ENCODE data around the gene HLA-DOA.
A peak's percentile ranks its signal among the peaks of the same experiment; 100 is the strongest.

HLA-DOA gene

DNA sequence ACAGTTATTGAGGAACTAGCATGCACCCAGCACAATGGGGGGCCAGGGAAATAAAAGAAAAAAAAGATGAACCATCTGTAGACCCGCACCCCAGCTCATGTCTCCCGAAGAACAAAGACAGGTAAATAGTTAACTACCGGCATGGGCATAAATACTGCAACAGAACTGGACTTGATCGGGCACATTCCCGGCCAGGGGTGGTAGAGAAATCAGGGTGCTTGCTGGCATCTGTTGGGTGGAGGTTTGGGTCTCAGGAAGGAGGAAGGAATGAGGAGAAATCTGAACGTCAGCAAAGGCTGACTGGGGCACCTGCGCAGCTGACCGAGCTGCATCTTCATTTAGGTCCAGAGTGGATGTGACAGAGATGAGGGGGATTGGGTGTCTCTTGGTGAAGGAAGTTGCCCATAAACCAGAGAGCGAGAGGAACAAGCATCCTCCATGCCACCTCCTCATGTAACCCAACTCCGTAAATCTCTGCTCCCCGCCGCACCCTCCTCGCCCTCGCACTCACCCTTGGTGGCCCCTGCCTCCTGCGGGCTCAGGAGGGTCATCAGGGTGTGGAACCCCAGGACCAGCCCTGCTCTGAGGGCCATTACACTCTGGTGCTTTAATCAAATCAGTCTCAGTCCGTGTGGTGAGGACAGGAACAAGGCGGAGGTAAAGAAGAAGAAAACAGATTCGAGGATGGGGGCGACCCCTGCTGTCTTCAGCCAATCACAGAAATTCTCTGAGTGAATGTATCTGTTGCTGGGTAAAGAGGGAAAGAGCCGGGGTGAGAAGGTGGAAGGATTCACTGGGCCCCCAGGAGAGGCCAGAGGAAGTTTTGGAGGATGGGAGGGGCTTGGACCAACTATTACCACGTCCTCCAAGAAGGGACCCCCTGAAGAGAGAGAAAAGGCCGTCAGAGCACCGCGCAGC is at the start of gene HLA-DOA:
TSS of gene HLA-DOA (minus strand) at position 648 of the 918 bp plus-strand sequence.
- in situ Hi-C loops (cut with HindIII; ENCODE audit: low pct_ligation_motif_present, low pct_unique_long_range_greater_than_20kb, low sequenced_read_pairs) = no loop called here

DNA sequence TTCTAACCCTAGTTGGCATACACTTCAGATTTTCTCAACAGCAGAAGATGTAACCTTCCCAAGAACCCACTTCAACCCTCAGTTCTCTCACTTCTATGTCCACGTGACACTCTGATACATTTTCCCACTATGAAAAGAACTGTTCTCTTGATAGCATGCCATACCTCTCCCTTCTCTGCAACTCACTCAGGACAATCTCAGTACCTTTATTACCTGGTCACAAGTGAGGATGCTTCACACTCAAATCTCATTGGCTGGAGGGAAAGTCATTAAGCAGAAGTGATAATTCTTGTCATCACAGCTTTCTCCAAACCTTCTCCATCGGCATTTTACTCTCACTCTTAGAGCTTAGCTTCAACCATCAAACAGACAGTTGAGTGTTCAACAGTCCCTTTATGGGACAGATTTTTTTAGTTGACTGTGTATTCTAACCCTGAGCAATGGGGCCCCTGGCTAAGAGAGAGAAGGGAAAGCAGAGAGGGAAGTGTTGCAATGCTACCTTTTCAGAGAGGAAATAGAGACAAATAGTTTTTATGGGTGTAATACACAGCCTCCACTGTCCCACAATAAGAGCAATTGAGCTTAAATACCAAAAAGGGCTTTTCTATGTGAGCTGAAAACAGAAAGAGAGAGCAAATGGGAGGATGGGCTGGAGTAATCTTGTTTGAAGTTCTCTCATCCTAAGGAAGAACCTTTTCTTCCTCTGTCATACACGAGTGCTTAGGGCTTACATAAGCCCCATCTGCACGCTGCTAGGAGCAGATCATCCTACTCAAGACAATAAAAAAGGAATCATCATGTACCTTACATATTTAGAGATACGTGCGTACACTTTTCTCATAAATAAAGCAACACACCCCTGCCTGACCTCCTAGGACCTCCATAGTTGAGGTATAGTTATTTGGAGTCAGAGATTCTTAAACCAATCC is 48.1 kb upstream of the HLA-DOA start:
- DNase-seq = no peak

More for the DNA sequence above, at the start of gene HLA-DOA:
- DNase-seq = no peak

DNA sequence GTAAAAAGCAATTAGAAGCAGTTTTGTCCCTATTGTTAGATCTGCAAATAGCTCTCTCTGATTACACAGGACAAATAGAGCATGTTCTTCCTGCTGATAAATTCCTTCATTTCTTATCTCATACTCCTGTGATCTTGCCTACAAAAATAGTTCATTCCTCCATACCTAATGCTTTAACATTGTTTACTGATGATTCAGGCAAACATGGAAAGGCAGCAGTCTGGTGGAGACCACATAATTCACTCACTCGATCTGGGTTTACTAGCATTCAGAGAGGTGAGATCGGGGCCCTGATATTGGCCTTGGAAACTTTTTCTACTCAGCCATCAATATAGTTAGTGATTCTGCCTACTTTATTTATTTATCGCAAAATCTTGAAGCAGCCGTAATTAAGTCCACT is 43.8 kb upstream of the HLA-DOA start:
- in situ Hi-C loops (cut with HindIII; ENCODE audit: low pct_ligation_motif_present, low pct_unique_long_range_greater_than_20kb, low sequenced_read_pairs) = no loop called here
- DNase-seq = no peak

More for the DNA sequence above, 48.1 kb upstream of the HLA-DOA start:
- in situ Hi-C loops (cut with HindIII; ENCODE audit: low pct_ligation_motif_present, low pct_unique_long_range_greater_than_20kb, low sequenced_read_pairs) = no loop called here

DNA sequence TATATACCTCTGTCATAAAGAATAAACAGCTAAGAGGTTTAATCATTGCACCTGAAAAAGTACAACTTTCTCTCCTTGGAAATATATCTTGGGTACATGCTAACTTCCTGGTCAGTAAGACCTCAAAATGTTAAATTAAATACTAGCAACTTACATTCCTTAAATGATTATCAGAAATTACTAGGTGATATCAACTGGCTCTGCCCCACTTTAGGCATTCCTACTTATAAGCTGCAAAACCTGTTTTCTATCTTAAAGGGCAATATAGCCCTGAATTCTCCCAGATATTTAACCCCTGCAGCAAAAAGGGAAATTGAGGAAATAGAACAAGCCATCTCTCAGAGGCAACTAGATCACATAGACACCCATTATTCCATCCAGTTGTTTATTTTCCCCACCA is 43.2 kb upstream of the HLA-DOA start:
- no peak for DNase-seq
- in situ Hi-C loops (cut with HindIII; ENCODE audit: low pct_ligation_motif_present, low pct_unique_long_range_greater_than_20kb, low sequenced_read_pairs) = no loop called here

DNA sequence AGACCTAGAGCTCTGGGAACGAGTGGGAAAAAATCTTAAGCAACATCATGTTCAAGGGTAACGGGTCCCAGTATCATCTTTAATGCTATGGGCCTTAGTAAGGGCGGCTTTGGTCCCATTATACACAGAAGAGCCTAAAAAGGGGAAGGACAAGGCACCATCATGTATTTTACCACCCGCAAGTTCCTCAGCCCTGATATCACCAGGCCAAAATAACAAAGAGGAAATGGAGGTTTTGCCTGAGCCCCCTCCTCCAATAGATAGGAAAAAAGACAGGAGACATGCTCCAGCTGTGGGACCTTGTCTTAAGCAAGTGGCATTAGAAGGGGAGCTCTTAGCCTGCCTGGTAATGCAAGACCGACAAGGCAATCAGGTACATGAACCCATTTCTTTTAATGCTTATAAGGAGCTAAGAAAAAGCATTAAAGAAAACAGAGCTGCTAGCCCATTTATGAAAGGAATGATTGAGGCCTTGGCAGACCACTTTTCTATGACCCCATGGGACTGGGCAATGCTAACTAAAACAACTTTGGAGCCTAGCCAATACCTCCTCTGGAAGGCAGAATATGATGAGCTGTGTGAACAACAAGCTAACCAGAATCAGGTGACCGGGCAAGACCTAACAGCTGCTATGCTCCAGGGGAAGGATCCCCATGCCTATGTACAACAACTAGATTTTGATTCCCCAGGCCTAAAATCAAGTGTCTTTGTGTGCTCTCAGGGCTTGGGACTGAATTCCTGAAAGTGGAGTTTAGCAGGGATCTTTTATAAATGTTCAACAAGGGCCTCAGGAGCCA is 40.8 kb upstream of the HLA-DOA start:
- in situ Hi-C loops (cut with HindIII; ENCODE audit: low pct_ligation_motif_present, low pct_unique_long_range_greater_than_20kb, low sequenced_read_pairs) = no loop called here
- no peak for DNase-seq

DNA sequence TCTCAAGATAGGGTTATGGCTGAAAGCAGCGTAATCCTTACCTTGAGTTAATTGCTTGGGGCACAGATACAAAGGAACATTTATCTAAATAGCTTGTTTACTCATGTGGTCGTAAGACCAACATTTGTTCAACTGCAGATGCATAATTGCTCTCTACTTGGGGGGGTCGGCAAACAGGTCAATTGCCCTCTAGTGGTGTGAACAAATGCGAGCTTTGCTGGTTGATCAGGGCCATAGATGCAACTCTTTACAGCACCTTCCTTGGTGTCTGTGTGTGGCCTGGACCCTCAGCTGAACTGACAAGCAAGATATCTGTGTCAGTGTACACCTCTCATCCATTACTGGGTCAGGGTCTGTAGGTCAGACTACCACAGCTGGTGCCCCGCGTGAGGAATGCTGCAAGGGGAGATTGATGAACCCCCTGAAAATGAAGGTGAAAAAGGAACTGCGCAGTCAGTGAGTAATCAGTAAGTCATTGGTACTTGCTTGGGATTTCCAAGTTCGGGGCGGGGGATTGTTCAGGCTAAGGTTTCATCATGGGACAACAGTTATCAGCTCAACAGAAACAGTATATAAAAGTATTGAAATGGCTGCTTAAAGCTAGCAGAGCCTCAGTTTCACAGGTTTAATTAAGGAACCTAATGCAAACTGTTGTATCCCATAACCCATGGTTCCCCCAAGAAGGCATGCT is 40.1 kb upstream of the HLA-DOA start:
- in situ Hi-C loops (cut with HindIII; ENCODE audit: low pct_ligation_motif_present, low pct_unique_long_range_greater_than_20kb, low sequenced_read_pairs) = no loop called here
- no peak for DNase-seq

DNA sequence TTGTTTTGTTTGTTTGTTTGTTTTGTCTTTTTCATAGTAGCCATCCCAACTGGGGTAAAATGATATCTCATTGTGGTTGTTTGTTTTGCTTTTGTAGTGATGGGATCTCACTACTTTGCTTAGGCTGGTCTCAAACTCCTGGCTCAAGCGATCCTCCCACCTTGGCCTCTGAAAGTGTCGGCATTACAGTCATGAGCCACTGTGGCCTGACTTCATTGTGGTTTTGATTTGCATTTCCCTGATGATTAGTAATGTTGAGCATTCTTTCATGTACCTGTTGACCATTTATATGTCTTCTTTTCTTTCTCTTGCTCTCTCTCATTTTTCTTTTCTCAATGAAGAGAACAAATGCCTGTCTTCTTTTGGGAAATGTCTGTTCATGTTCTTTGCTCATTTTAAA is 30.8 kb upstream of the HLA-DOA start:
- DNase-seq = no peak
- in situ Hi-C loops (cut with HindIII; ENCODE audit: low pct_ligation_motif_present, low pct_unique_long_range_greater_than_20kb, low sequenced_read_pairs) = no loop called here

DNA sequence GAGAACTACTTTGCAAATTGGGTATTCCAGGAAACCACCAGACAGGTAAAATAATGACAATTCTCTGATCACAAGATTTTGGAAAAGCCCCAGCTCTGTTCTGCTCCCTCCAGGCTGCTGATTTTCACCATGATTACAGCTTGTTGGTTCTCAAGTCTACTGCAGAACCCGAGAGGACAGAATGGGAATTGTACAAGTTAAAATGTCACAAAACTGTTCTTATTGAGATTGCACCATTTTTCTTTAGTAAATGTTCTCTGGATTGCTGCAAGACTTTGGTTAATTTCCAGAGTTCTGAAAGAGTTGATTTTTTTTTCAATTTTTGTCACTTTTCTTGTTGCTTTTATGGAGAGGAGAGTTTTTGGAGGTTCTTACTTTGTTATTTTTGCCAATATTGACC is 27.1 kb upstream of the HLA-DOA start:
- in situ Hi-C loops (cut with HindIII; ENCODE audit: low pct_ligation_motif_present, low pct_unique_long_range_greater_than_20kb, low sequenced_read_pairs) = no loop called here
- no peak for DNase-seq

DNA sequence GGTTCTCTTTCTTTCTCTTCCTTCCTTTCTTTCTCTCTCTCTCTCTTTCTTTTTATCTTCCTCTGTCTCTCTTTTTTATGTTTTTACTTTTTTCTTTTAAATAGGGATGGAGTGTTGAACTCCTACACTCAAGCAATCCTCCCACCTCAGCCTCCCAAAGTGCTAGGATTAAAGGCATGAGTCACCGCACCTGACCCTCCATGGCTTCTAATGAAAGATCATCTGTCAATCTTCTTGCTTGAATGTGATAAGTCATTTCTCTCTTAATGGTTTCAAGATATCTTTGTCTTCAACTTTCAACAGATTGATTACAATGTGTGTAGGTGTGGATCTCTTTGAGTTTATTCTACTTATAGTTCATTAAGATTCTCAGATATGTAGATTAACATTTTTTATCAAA is 25.2 kb upstream of the HLA-DOA start:
- in situ Hi-C loops (cut with HindIII; ENCODE audit: low pct_ligation_motif_present, low pct_unique_long_range_greater_than_20kb, low sequenced_read_pairs) = no loop called here
- no peak for DNase-seq

DNA sequence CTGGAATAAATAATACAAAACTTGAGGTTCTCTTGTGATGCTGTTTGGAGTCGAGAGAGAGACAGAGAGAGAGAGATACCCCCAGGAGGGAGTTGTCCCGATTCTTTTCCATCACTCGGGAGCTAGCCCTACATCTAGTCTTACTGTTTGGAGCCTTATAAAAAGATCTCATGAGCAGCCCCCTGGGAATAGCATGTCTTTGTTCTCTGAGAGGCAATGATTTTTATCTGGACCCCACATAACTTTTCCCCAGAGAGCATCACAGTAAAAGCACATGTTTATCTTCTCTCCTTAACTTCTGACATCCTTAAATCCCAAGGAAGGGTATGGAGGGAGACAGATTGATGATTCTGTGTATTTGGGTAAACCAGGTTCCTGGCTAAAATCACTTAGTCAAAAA is 20.9 kb upstream of the HLA-DOA start:
- in situ Hi-C loops (cut with HindIII; ENCODE audit: low pct_ligation_motif_present, low pct_unique_long_range_greater_than_20kb, low sequenced_read_pairs) = no loop called here
- DNase-seq = no peak

DNA sequence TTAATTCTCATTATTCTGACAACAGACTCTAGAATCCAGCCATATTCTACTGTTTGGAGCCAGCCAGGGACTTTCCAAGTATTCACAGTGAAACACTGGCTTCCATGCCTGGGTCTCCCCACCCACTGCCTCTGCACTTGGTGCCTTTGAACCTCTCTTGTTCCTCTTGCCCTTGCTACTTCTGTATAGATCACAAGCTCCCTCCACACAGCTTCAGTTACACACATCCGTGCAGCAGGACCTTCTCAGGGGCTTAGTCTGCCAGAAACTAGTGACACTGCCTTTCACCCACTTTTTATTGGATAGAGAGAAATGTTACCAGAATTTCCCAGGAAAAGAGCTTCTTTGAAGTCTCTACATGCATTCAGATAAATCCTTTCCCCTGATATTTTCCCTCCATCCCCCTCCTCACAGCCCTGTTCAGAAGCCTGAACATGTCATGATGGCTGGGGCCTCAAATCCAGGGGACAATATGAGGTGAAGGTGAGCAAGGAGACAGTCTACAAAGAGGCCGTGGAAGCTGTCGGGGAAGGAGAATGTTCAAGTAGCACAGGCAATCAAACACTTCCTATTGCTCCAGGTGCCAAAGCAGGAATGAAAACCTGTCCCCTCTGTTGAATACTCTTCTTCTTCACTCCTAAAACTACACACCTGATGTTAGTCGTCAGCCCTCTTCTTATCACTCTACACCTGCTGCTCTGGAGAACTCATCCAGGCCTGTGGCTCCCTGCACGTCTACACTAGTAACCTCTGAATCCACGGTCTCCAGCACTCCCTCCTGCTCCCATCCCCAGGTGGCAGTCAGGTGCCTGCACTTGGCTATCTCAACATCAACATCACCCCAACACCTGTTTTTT is 20.2 kb upstream of the HLA-DOA start:
- no peak for DNase-seq
- in situ Hi-C loops (cut with HindIII; ENCODE audit: low pct_ligation_motif_present, low pct_unique_long_range_greater_than_20kb, low sequenced_read_pairs) = no loop called here

DNA sequence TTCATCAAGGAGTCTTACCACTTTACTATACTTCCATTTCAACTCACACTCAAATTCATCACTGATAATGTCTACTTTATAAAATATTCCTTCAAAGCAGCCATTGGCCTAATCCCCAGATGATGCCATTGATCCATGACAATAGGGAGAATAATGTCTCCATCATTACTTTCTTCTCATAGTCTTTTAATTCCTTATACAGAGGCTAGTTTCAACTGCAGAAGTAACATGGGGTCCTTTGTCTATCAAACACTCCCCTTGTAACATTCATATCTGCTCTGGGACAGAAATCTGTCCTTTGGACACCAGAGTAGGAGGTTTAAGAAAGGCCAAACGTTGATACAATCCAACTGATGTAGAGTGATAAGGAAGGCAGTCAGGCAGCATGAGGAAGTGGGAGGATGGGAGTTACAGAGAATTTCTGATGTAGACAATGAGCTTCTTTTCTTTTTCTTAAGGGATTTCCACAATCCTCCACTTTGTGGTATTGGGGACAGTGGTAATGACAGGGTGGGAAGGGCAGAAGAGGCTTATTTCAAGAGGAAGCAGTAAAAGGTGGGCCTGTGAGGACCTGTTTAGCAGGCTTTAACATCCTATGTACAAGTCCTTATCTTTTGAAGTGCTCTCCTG is 18.9 kb upstream of the HLA-DOA start:
- in situ Hi-C loops (cut with HindIII; ENCODE audit: low pct_ligation_motif_present, low pct_unique_long_range_greater_than_20kb, low sequenced_read_pairs) = no loop called here
- DNase-seq = no peak

DNA sequence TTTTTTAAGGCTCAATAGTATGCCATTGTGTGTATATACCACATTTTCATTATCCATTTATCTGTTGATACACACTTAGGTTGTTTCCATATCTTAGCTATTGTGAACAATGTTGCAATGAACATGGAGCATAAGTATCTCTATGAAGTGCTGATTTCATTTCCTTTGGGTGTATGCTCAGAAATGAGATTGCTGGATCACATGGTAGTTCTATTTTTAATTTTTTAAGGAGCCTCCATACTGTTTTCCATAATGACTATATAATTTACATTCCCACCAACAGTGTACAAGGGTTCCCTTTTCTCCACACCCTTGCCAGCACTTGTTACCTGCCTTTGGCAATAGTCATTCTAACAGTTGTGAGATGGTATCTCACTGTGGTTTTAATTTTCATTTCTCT is 15.1 kb upstream of the HLA-DOA start:
- in situ Hi-C loops (cut with HindIII; ENCODE audit: low pct_ligation_motif_present, low pct_unique_long_range_greater_than_20kb, low sequenced_read_pairs) = no loop called here
- no peak for DNase-seq

DNA sequence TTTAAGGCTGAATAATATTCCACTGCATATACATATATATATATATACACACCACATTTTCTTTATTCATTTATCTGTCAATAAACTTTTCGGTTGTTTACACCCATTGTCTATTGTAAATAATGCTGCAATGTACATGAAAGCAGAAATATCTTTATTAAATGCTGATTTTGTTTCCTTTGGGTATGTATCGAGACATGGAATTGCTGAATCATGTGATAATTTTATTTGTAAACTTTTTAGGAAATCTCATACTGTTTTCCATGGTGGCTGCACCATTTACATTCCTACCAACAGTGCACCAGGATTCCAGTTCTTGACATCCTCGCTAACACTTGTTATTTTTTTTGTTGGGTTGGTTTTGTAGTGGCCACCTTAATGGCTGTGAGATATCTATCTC is 14.1 kb upstream of the HLA-DOA start:
- no peak for DNase-seq
- in situ Hi-C loops (cut with HindIII; ENCODE audit: low pct_ligation_motif_present, low pct_unique_long_range_greater_than_20kb, low sequenced_read_pairs) = no loop called here

DNA sequence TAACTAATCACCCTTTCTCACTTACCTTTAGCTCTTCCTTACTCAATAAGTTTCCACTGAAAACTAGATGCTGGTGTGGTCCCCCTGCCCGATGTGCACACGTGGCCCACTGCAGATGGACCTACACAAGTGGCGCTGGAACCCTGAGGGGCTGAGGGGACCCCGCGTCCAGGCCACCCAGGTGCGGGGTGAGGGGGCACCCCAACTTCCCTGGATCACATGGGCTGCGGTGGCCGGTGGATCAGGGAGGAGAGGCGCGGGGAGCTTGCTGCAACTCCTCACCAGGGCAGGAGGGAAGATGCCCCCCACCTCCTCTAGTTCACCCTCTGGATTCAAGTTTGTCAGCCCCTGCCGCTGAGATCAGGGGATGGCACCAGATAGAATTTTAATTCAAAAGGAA is 12.5 kb upstream of the HLA-DOA start:
- no peak for DNase-seq
- in situ Hi-C loops (cut with HindIII; ENCODE audit: low pct_ligation_motif_present, low pct_unique_long_range_greater_than_20kb, low sequenced_read_pairs) = no loop called here

DNA sequence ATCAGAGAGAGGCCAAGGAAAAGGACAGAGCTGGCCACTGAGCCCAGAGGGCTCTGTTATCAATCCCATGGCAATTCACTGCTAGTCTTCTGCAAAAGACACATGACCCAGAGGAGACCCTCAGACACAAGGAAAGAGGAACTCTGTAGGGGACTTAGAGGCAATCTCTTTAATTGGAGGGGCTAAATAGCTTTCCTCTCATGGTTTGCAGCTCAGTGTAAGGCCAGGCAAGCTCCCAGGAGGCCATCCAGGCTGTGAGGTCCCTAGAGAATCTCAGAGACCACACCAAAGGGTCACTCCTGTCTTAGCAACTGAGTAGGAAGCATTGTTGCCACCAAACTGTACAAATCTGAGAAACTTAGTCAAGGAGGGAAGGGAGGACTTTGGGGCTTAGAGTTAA is 10.0 kb upstream of the HLA-DOA start:
- DNase-seq = no peak
- in situ Hi-C loops (cut with HindIII; ENCODE audit: low pct_ligation_motif_present, low pct_unique_long_range_greater_than_20kb, low sequenced_read_pairs) = no loop called here

DNA sequence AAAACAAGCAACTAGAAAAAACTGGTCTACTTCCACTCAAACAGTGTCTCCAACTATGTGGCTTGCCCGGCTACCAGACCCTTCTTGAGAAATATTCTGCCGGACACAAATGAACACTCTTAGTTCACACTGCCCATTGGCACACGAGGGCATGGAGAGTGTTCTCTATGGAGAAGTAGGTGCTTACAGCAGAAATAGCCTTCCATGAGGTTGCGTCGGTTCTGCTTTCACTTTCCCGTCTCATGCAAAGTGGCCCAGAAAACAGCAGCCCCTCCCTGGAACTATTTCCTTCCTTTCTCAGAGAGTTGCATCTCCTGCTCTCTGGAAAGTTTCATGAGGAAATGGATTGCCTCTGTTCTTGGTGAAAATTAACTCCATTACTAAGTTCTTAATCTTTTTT is 9.5 kb upstream of the HLA-DOA start:
- in situ Hi-C loops (cut with HindIII; ENCODE audit: low pct_ligation_motif_present, low pct_unique_long_range_greater_than_20kb, low sequenced_read_pairs) = no loop called here
- peak; percentile 58 for DNase-seq

All from ACHN (cell line).